GM12872 (cell line): Measurements from ENCODE around the gene CNDP2.

ENCODE experiments used
- CTCF ChIP-seq: IDR thresholded peaks from 3 replicates; pipeline ENCODE4 v1.5.1; 2011; ENCODE audit warnings: low read depth, mild to moderate bottlenecking, low read length, moderate library complexity; ENCODE audit not compliant: insufficient read depth

Gene CNDP2

GRCh38 chr18:74509856-74510769, 13.9 kb downstream of the CNDP2 start:
- TF ChIP-seq CTCF: no peak

GRCh38 chr18:74510770-74511095, 14.6 kb downstream of the CNDP2 start:
- TF ChIP-seq CTCF: no peak

- TF ChIP-seq CTCF: no peak
Measured at GRCh38 chr18:74511823-74512222, 15.7 kb downstream of the CNDP2 start.

GRCh38 chr18:74512321-74513053, 16.3 kb downstream of the CNDP2 start:
- no peak for TF ChIP-seq CTCF

- no peak for TF ChIP-seq CTCF
Measured at GRCh38 chr18:74513149-74513882, 17.2 kb downstream of the CNDP2 start.

- TF ChIP-seq CTCF: no peak
Measured at GRCh38 chr18:74513883-74514205, 17.7 kb downstream of the CNDP2 start.

GRCh38 chr18:74514860-74515495, 18.8 kb downstream of the CNDP2 start:
- TF ChIP-seq CTCF: no peak
